Measurements from ENCODE around the gene GPSM3. TPM values are rescaled to one million over a fixed set of nuclear protein-coding genes. Genes with fewer than 3 reads are reported as not detected.
A peak's percentile ranks its signal among the peaks of the same experiment; 100 is the strongest.

GPSM3 gene
- total and polyA plus RNA-seq, 2 of the 13 experiments (the other 11 are each of a cell fraction or from before 2014, with no cell fraction given) = 0.18 to 6.2 TPM

- TF ChIP-seq ZNF660 (CRISPR knock-in tag; IDR thresholded peaks at IDR 0.05; ENCODE audit: borderline replicate concordance, low read depth) (no peak), ZNF574 (CRISPR knock-in tag; IDR thresholded peaks at IDR 0.05) (peak; percentile 40; the same call in 1 of the 2 replicates), PHF5A (CRISPR knock-in tag; IDR thresholded peaks at IDR 0.05; ENCODE audit: low read depth, unreplicated experiment) (peak; percentile 7), NRL (CRISPR knock-in tag; IDR thresholded peaks at IDR 0.05; ENCODE audit: borderline replicate concordance) (no peak), ZBTB38 (CRISPR knock-in tag; IDR thresholded peaks at IDR 0.05) (no peak), ZNF224 (CRISPR knock-in tag; IDR thresholded peaks at IDR 0.05) (no peak), ZSCAN29 (CRISPR knock-in tag; conservative IDR thresholded peaks at IDR 0.05) (no peak), ZFY (CRISPR knock-in tag; IDR thresholded peaks at IDR 0.05) (no peak), ZBTB37 (CRISPR knock-in tag; IDR thresholded peaks at IDR 0.05) (no peak), ATM (IDR thresholded peaks at IDR 0.05; ENCODE audit: borderline replicate concordance) (no peak), REL (CRISPR knock-in tag; conservative IDR thresholded peaks at IDR 0.05) (no peak), RNF219 (CRISPR knock-in tag; IDR thresholded peaks at IDR 0.05) (no peak), ZNF891 (CRISPR knock-in tag; IDR thresholded peaks at IDR 0.05) (no peak), ZNF709 (CRISPR knock-in tag; IDR thresholded peaks at IDR 0.05) (no peak; the same call in 1 of the 2 replicates), CAMTA2 (CRISPR knock-in tag; IDR thresholded peaks at IDR 0.05; ENCODE audit: borderline replicate concordance) (no peak), PHF20 (CRISPR knock-in tag; IDR thresholded peaks at IDR 0.05) (peak; percentile 7; the same call in 1 of the 2 replicates), GLMP (CRISPR knock-in tag; IDR thresholded peaks at IDR 0.05; ENCODE audit: borderline replicate concordance) (no peak), TFDP1 (CRISPR knock-in tag; IDR thresholded peaks at IDR 0.05; ENCODE audit: borderline replicate concordance) (peak; percentile 25; the same call in 1 of the 2 replicates), RNF2 (conservative IDR thresholded peaks at IDR 0.05; ENCODE audit: low read depth) (peak; percentile 58), ATRX (CRISPR knock-in tag; IDR thresholded peaks at IDR 0.05; ENCODE audit: borderline replicate concordance) (no peak), EZH2 (conservative IDR thresholded peaks at IDR 0.05; ENCODE audit: low read depth, low read length) (no peak)
Observed at GRCh38 chr6:32177788-32178546, 14.5 kb downstream of the GPSM3 start, which contains the start of gene RNF5 (continued).
